DND-41 (cell line): ENCODE measurements around the gene CD300A.

Source experiments
- ATAC-seq: fragments of 200-7000 bp; cut with Tn5 transposase; 3 replicates; pipeline ENCODE4 v1.9.1; 2021; ENCODE audit warnings: low read depth; ENCODE audit not compliant: insufficient read depth
- DNase-seq: peaks from one replicate; pipeline ENCODE4 v3.0.0-alpha.2; 2020
- H2AFZ ChIP-seq: 2 replicates; pipeline ENCODE4 v1.6.0; 2012; ENCODE audit warnings: low read depth, low read length
- H3K27ac ChIP-seq: 2 replicates; pipeline ENCODE4 v1.5.1; 2012; ENCODE audit warnings: low read length, inconsistent platforms
- H3K27me3 ChIP-seq: fragments of 200-600 bp; sonication (generic); 2 replicates; pipeline ENCODE4 v1.6.0; 2012; ENCODE audit warnings: low read length, mild to moderate bottlenecking, inconsistent platforms; ENCODE audit not compliant: insufficient read depth, poor library complexity
- H3K36me3 ChIP-seq: 2 replicates; pipeline ENCODE4 v1.5.1; 2012; ENCODE audit warnings: low read length, inconsistent platforms; ENCODE audit not compliant: insufficient read depth
- H3K4me1 ChIP-seq: 2 replicates; pipeline ENCODE4 v1.5.1; 2012; ENCODE audit warnings: mild to moderate bottlenecking, low read length; ENCODE audit not compliant: insufficient read depth
- H3K4me2 ChIP-seq: 2 replicates; pipeline ENCODE4 v1.6.0; 2012; ENCODE audit warnings: mild to moderate bottlenecking, moderate library complexity, low read length, inconsistent platforms; ENCODE audit not compliant: insufficient read depth
- H3K4me3 ChIP-seq, 2 experiments: fragments of 200-600 bp in 1 of 2; shearing (Covaris generic) in 1 of 2; 2 replicates each; pipeline ENCODE4 v1.5.1; 2012 to 2016; ENCODE audit warnings: inconsistent platforms in 2 of 2, low read length in 2 of 2, mild to moderate bottlenecking in 2 of 2, low read depth in 1 of 2, moderate library complexity in 1 of 2
- H3K79me2 ChIP-seq: 2 replicates; pipeline ENCODE4 v1.6.0; 2012; ENCODE audit warnings: low read length, inconsistent platforms; ENCODE audit not compliant: insufficient read depth
- H3K9ac ChIP-seq: 2 replicates; pipeline ENCODE4 v1.6.0; 2012; ENCODE audit warnings: low read depth, mild to moderate bottlenecking, inconsistent platforms, low read length, moderate library complexity
- H3K9me3 ChIP-seq: 2 replicates; pipeline ENCODE4 v1.5.1; 2012; ENCODE audit warnings: low read length, moderate library complexity, mild to moderate bottlenecking, inconsistent platforms; ENCODE audit not compliant: insufficient read depth, severe bottlenecking
- H4K20me1 ChIP-seq: 2 replicates; pipeline ENCODE4 v1.6.0; 2012; ENCODE audit warnings: low read length; ENCODE audit not compliant: insufficient read depth
- CTCF ChIP-seq: IDR thresholded peaks from 2 replicates; pipeline ENCODE4 v1.5.1; 2012; ENCODE audit warnings: borderline replicate concordance, low read length, moderate library complexity, mild to moderate bottlenecking; ENCODE audit not compliant: poor library complexity, severe bottlenecking; ENCODE audit errors: extremely low read depth
- EZH2 ChIP-seq: IDR thresholded peaks from 3 replicates; pipeline ENCODE4 v1.6.1; 2012; ENCODE audit warnings: borderline replicate concordance, low read depth, mild to moderate bottlenecking, moderate library complexity, low read length, inconsistent platforms; ENCODE audit not compliant: severe bottlenecking

The CD300A gene

GRCh38 chr17:74447628-74448159, 18.7 kb upstream of the CD300A start:
- H3K9ac ChIP-seq: no peak overlapping the region
- H2AFZ ChIP-seq: no peak overlapping the region
- DNase-seq (no peak), ATAC-seq (no peak)
- H3K27me3 ChIP-seq: peaks cover 10% of the 10 kb centered on the region
- H3K4me2 ChIP-seq: no peak overlapping the region
- peaks cover 9% of the 10 kb centered on the region for H3K4me1 ChIP-seq
- H3K27ac ChIP-seq: no peak overlapping the region
- TF ChIP-seq CTCF: no peak
- TF ChIP-seq EZH2: no peak
- H3K79me2 ChIP-seq: no peaks in the 10 kb centered on the region
- H3K9me3 ChIP-seq: no peaks in the 10 kb centered on the region
- H3K4me3 ChIP-seq: no peak overlapping the region
- no peaks in the 10 kb centered on the region for H3K36me3 ChIP-seq
- peaks cover 7% of the 10 kb centered on the region; the same call in 1 of the 2 replicates for H4K20me1 ChIP-seq

- no peak overlapping the region for H3K27ac ChIP-seq
- no peak for DNase-seq
- H3K4me2 ChIP-seq: no peak overlapping the region
- no peak overlapping the region for H3K4me3 ChIP-seq
- H2AFZ ChIP-seq: no peak overlapping the region
- no peaks in the 10 kb centered on the region for H3K79me2 ChIP-seq
- peaks cover 10% of the 10 kb centered on the region for H3K27me3 ChIP-seq
- ATAC-seq: no peak
- TF ChIP-seq EZH2 (no peak), CTCF (no peak)
- H3K9me3 ChIP-seq: no peaks in the 10 kb centered on the region
- H3K4me1 ChIP-seq: peaks cover 15% of the 10 kb centered on the region
- H3K9ac ChIP-seq: no peak overlapping the region
- peaks cover 17% of the 10 kb centered on the region; the same call in 1 of the 2 replicates for H4K20me1 ChIP-seq
- H3K36me3 ChIP-seq: no peaks in the 10 kb centered on the region
Observed at GRCh38 chr17:74448756-74449155, 17.7 kb upstream of the CD300A start.

- peaks cover 15% of the 10 kb centered on the region for H3K4me1 ChIP-seq
- no peaks in the 10 kb centered on the region for H3K79me2 ChIP-seq
- DNase-seq (no peak), ATAC-seq (no peak)
- H2AFZ ChIP-seq: no peak overlapping the region
- no peak overlapping the region for H3K4me3 ChIP-seq
- H3K36me3 ChIP-seq: no peaks in the 10 kb centered on the region
- H3K9me3 ChIP-seq: no peaks in the 10 kb centered on the region
- peaks cover 10% of the 10 kb centered on the region for H3K27me3 ChIP-seq
- TF ChIP-seq EZH2 (no peak), CTCF (no peak)
- peaks cover 17% of the 10 kb centered on the region for H4K20me1 ChIP-seq
- no peak overlapping the region for H3K27ac ChIP-seq
- H3K9ac ChIP-seq: no peak overlapping the region
- no peak overlapping the region for H3K4me2 ChIP-seq
Observed at GRCh38 chr17:74449306-74449705, 17.1 kb upstream of the CD300A start.
